ENCODE results near the gene CTAGE9.

DNA sequence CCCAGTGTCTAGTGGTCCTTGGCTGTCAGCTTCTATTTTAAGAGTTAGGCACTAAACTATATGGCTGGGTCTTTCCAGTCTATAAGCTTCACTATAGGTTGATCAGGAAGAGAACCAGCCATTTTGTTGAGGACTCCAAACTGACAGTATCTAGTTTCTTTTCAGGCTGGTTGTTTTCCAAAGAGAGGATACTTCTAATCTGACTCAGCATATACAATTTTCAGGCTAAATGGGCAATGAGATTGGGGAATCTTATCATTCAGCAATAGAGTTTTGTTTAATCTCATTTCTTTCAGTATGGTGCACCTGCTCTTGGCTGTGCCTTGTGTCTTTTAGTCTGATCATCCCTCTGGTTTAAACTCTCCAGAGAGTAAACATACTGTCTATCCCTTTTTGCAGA is 20.4 kb upstream of the CTAGE9 start:
- TF ChIP-seq, protein P1, sequence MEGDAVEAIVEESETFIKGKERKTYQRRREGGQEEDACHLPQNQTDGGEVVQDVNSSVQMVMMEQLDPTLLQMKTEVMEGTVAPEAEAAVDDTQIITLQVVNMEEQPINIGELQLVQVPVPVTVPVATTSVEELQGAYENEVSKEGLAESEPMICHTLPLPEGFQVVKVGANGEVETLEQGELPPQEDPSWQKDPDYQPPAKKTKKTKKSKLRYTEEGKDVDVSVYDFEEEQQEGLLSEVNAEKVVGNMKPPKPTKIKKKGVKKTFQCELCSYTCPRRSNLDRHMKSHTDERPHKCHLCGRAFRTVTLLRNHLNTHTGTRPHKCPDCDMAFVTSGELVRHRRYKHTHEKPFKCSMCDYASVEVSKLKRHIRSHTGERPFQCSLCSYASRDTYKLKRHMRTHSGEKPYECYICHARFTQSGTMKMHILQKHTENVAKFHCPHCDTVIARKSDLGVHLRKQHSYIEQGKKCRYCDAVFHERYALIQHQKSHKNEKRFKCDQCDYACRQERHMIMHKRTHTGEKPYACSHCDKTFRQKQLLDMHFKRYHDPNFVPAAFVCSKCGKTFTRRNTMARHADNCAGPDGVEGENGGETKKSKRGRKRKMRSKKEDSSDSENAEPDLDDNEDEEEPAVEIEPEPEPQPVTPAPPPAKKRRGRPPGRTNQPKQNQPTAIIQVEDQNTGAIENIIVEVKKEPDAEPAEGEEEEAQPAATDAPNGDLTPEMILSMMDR (IDR thresholded peaks at IDR 0.05 in 4 of 5, conservative IDR thresholded peaks at IDR 0.05 in 1 of 5): no peak
- no peak for TF ChIP-seq POLR2A (IDR thresholded peaks at IDR 0.05)

All from gastrocnemius medialis (tissue), 4 donors.